HepG2 (cell line): ENCODE data around the gene TMEM144. TPM values are rescaled to one million over a fixed set of nuclear protein-coding genes. Genes with fewer than 3 reads are reported as not detected.

Experiments
- ATAC-seq: fragments of 200-7000 bp; cut with Tn5 transposase; 3 replicates; pipeline ENCODE4 v1.9.1; 2020; ENCODE audit warnings: mild to moderate bottlenecking, moderate library complexity
- BruUV-seq: library from RNA; stranded (reverse); fragments of 400-500 nt; replicated peaks from 2 replicates; lab custom pipeline; 2021; lab: Mats Ljungman, UMichigan
- CTCF ChIA-PET: fragments of 300-600 bp; formaldehyde crosslinking; extraction: SDS; loops from one replicate; lab custom pipeline; 2021; ENCODE audit warnings: low total read pairs, inconsistent platforms, low intra/inter-chr PET ratio; lab: Yijun Ruan, JAX
- POLR2A ChIA-PET: fragments of 350-600 bp; sonication (Branson Sonifier 250); formaldehyde crosslinking; loops from one replicate; lab custom pipeline; 2020; ENCODE audit warnings: antibody characterized with exemption, inconsistent platforms; lab: Yijun Ruan, JAX
- DNase-seq: peaks from one replicate; pipeline ENCODE4 v3.0.0-alpha.2; 2015; ENCODE audit warnings: low spot score
- FAIRE-seq: peaks from 3 replicates; lab custom pipeline; 2011; peaks lifted over from hg19 to GRCh38; lab: Jason Lieb, UNC
- H2AFZ ChIP-seq: one replicate; pipeline ENCODE4 v1.6.1; 2011; ENCODE audit warnings: low read length, inconsistent platforms
- H3K27ac ChIP-seq: fragments of 300-600 bp; 3 replicates; pipeline ENCODE4 v1.8.0; 2011; ENCODE audit warnings: mixed run types, mild to moderate bottlenecking, mixed read lengths, low read length, inconsistent platforms; ENCODE audit not compliant: insufficient read depth; ENCODE audit errors: extremely low read length
- H3K27me3 ChIP-seq, 2 experiments: fragments of 200-600 bp in 1 of 2; 2 replicates in 1 of 2; 3 replicates in 1 of 2; pipeline versions ENCODE4 v1.6.0 to v1.8.0; 2011; ENCODE audit warnings: low read length in 2 of 2, mild to moderate bottlenecking in 2 of 2, moderate library complexity in 2 of 2, inconsistent platforms in 1 of 2; ENCODE audit not compliant: insufficient read depth in 2 of 2, control insufficient read depth in 1 of 2
- H3K36me3 ChIP-seq, 2 experiments: fragments of 200-600 bp in 1 of 2; replicated peaks in 1 of 2; 2 replicates in 1 of 2; 3 replicates in 1 of 2; pipeline versions ENCODE4 v1.5.1 to v1.8.0; 2011; ENCODE audit warnings: low read length in 2 of 2, inconsistent platforms in 1 of 2; ENCODE audit not compliant: insufficient read depth in 2 of 2, control insufficient read depth in 1 of 2
- H3K4me1 ChIP-seq: 2 replicates; pipeline ENCODE4 v1.5.1; 2012; ENCODE audit warnings: low read length, inconsistent platforms; ENCODE audit not compliant: insufficient read depth
- H3K4me2 ChIP-seq: 2 replicates; pipeline ENCODE4 v1.6.0; 2011; ENCODE audit warnings: low read depth, low read length, inconsistent platforms
- H3K4me3 ChIP-seq, 3 experiments: fragments of 200-600 bp in 1 of 3; sonication (generic), shearing (Covaris generic) in 1 of 3; replicated peaks in 1 of 3; 2 replicates each; pipeline ENCODE4 v1.5.1; 2011 to 2016; ENCODE audit warnings: low read length in 3 of 3, inconsistent platforms in 2 of 3, low read depth in 2 of 3, mild to moderate bottlenecking in 2 of 3, control low read depth in 1 of 3, mixed read lengths in 1 of 3; ENCODE audit not compliant: insufficient read depth in 1 of 3
- H3K79me2 ChIP-seq: one replicate; pipeline ENCODE4 v1.6.1; 2011; ENCODE audit warnings: low read length, inconsistent platforms; ENCODE audit not compliant: insufficient read depth
- H3K9ac ChIP-seq: 2 replicates; pipeline ENCODE4 v1.6.0; 2011; ENCODE audit warnings: mild to moderate bottlenecking, low read depth, low read length, inconsistent platforms; ENCODE audit not compliant: insufficient read depth
- H3K9me3 ChIP-seq: 2 replicates; pipeline ENCODE4 v1.5.1; 2012; ENCODE audit warnings: mild to moderate bottlenecking, low read length
- H4K20me1 ChIP-seq: 2 replicates; pipeline ENCODE4 v1.6.0; 2011; ENCODE audit warnings: inconsistent platforms, mild to moderate bottlenecking, low read length, moderate library complexity; ENCODE audit not compliant: insufficient read depth
- FOXA3 ChIP-seq: IDR thresholded peaks from 2 replicates; pipeline ENCODE4 v1.6.1; 2016; ENCODE audit warnings: missing genetic modification reagents, missing compliant biosample characterization
- KLF11 ChIP-seq: IDR thresholded peaks from 2 replicates; pipeline ENCODE4 v1.6.1; 2016; ENCODE audit warnings: missing compliant biosample characterization
- MBNL3 ChIP-seq: fragments of 250-450 bp; sonication (Bioruptor Pico); conservative IDR thresholded peaks from 2 replicates; pipeline ENCODE4 v1.8.0; 2022; ENCODE audit warnings: mild to moderate bottlenecking, inconsistent platforms
- NCOA5 ChIP-seq: sonication (generic); formaldehyde crosslinking; IDR thresholded peaks from 2 replicates; pipeline ENCODE4 v1.4.0; 2020; ENCODE audit warnings: missing genetic modification reagents
- POLR2AphosphoS5 ChIP-seq: IDR thresholded peaks from 2 replicates; pipeline ENCODE4 v1.6.1; 2012; ENCODE audit warnings: low read depth, low read length
- RORA ChIP-seq: sonication (generic); formaldehyde crosslinking; IDR thresholded peaks from 2 replicates; pipeline ENCODE4 v1.5.0; 2020; ENCODE audit warnings: mild to moderate bottlenecking, missing genetic modification reagents, moderate library complexity
- SOX5 ChIP-seq: IDR thresholded peaks from 2 replicates; pipeline ENCODE4 v1.6.1; 2016; ENCODE audit warnings: borderline replicate concordance
- THAP11 ChIP-seq: IDR thresholded peaks from 2 replicates; pipeline ENCODE4 v1.6.1; 2016; ENCODE audit warnings: missing biosample characterization, missing genetic modification reagents
- ZNF577 ChIP-seq: sonication (generic); formaldehyde crosslinking; IDR thresholded peaks from 2 replicates; pipeline ENCODE4 v1.4.0; 2020; ENCODE audit warnings: mild to moderate bottlenecking, low read depth, missing genetic modification reagents, borderline replicate concordance
- ZNF652 ChIP-seq: IDR thresholded peaks from 2 replicates; pipeline ENCODE4 v1.6.1; 2016; ENCODE audit warnings: low read depth, borderline replicate concordance
- WGBS: methylation state at CpG from one replicate; pipeline ENCODE4 v1.1.6; 2017; ENCODE audit warnings: low lambda C conversion rate; 5-methylcytosine and 5-hydroxymethylcytosine counted together
- in situ Hi-C: cut with HindIII; loops from 2 replicates; pipeline ENCODE4 v1.10.0; 2017; ENCODE audit warnings: low pct_unique_long_range_greater_than_20kb; ENCODE audit not compliant: extremely low pct_ligation_motif_present
- intact Hi-C: fragments of 100-400 bp; cut with micrococcal nuclease; formaldehyde crosslinking; loops from one replicate; pipeline ENCODE4 v1.10.0; 2022; ENCODE audit not compliant: unreplicated experiment
- polyA plus RNA-seq, 8 experiments: library from polyadenylated mRNA; depleted of rRNA in 3 of 8; stranded (reverse) in 7 of 8; unstranded in 1 of 8; fragments of >200 nt; fragmentation: Illumina TruSeq in 4 of 8; extraction: Trizol in 4 of 8; gene quantifications; 2 replicates each; pipeline versions ENCODE4 v1.2.1 to v1.2.3, GENCODE V29; 2011 to 2016; ENCODE audit warnings: low read depth in 4 of 8, missing spikeins in 1 of 8, mixed read lengths in 1 of 8; ENCODE audit not compliant: insufficient read depth in 1 of 8
- total RNA-seq, 5 experiments: library from RNA; depleted of rRNA; stranded (reverse); fragments of >200 nt; fragmentation: Illumina TruSeq; extraction: Trizol; gene quantifications; 2 replicates each; pipeline ENCODE4 v1.2.3, GENCODE V29; 2016; ENCODE audit warnings: low read depth in 1 of 5
- TF ChIP-seq, protein P1 (sequence below): sonication (generic); formaldehyde crosslinking; IDR thresholded peaks from 2 replicates; pipeline ENCODE4 v1.8.0; 2022; ENCODE audit warnings: missing genetic modification reagents, mild to moderate bottlenecking, borderline replicate concordance
- TF ChIP-seq, protein P2 (sequence below): sonication (generic); formaldehyde crosslinking; IDR thresholded peaks from 2 replicates; pipeline ENCODE4 v1.4.0; 2020; ENCODE audit warnings: missing genetic modification reagents, borderline replicate concordance
- TF ChIP-seq, protein P3 (sequence below): sonication (generic); formaldehyde crosslinking; IDR thresholded peaks from 2 replicates; pipeline ENCODE4 v1.5.0; 2020; ENCODE audit warnings: missing genetic modification reagents, mild to moderate bottlenecking, borderline replicate concordance
- TF ChIP-seq, protein P4 (sequence below): sonication (generic); formaldehyde crosslinking; IDR thresholded peaks from 2 replicates; pipeline ENCODE4 v1.8.0; 2022; ENCODE audit warnings: mild to moderate bottlenecking, missing genetic modification reagents; ENCODE audit not compliant: insufficient replicate concordance
- TF ChIP-seq, protein P5 (sequence below): sonication (generic); formaldehyde crosslinking; conservative IDR thresholded peaks from 2 replicates; pipeline ENCODE4 v1.4.0; 2020; ENCODE audit warnings: missing genetic modification reagents

TMEM144 gene
- total and polyA plus RNA-seq, 2 of the 13 experiments (the other 11 are each of a cell fraction or from before 2014, with no cell fraction given) = 10.9 to 12.3 TPM

DNA sequence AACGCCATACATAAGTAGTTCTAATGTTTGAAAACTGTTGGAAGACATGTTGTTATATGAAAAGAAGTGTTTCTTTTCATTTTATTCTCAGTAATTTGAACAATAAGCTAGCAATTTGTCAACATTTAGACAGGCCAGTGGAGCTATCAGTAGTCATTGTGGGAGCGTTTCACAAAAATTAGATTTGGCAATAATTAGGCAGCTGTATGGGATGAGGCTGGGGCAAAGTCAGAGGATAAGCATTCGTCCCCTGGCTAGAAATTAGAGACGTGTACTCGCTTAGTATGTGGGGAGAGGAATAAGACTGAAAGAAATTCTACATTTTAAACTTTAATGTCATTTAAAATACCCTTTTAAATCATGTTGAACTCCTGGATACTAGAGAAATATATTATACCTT, 70.6 kb downstream of the TMEM144 start (continued):
- TF ChIP-seq, protein P1, sequence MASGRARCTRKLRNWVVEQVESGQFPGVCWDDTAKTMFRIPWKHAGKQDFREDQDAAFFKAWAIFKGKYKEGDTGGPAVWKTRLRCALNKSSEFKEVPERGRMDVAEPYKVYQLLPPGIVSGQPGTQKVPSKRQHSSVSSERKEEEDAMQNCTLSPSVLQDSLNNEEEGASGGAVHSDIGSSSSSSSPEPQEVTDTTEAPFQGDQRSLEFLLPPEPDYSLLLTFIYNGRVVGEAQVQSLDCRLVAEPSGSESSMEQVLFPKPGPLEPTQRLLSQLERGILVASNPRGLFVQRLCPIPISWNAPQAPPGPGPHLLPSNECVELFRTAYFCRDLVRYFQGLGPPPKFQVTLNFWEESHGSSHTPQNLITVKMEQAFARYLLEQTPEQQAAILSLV = no peak
- TF ChIP-seq, protein P2, sequence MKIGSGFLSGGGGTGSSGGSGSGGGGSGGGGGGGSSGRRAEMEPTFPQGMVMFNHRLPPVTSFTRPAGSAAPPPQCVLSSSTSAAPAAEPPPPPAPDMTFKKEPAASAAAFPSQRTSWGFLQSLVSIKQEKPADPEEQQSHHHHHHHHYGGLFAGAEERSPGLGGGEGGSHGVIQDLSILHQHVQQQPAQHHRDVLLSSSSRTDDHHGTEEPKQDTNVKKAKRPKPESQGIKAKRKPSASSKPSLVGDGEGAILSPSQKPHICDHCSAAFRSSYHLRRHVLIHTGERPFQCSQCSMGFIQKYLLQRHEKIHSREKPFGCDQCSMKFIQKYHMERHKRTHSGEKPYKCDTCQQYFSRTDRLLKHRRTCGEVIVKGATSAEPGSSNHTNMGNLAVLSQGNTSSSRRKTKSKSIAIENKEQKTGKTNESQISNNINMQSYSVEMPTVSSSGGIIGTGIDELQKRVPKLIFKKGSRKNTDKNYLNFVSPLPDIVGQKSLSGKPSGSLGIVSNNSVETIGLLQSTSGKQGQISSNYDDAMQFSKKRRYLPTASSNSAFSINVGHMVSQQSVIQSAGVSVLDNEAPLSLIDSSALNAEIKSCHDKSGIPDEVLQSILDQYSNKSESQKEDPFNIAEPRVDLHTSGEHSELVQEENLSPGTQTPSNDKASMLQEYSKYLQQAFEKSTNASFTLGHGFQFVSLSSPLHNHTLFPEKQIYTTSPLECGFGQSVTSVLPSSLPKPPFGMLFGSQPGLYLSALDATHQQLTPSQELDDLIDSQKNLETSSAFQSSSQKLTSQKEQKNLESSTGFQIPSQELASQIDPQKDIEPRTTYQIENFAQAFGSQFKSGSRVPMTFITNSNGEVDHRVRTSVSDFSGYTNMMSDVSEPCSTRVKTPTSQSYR (CRISPR knock-in tag) = no peak

DNA sequence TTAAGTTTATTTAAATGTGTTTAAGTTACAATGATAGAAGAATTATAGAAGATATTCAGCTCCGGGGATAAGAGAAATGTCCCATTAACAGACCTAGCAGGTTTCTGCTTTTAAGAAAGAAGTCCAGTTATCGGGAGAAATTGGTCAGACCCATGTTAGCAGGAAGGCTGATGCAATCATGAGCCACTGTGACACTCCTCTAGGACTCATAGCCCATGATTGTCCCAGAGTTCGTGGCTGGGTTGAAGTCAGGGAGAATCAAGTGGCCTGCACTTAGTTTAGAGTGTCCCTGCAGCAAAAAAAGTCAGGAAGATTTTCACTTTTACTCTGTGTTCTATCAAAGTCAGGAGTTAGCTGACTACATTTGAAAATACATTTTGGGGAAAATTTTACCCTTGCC, 72.0 kb downstream of the TMEM144 start:
- Histone ChIP-seq H3K4me1 (no peaks in the 10 kb centered on the region), H3K27me3 (no peaks in the 10 kb centered on the region; a peak in 1 of 5 replicates), H2AFZ (no peak overlapping the region), H3K4me3 (no peak overlapping the region), H3K79me2 (no peaks in the 10 kb centered on the region), H3K36me3 (no peaks in the 10 kb centered on the region), H3K4me2 (no peak overlapping the region), H3K9me3 (no peaks in the 10 kb centered on the region), H3K9ac (no peak overlapping the region), H3K27ac (no peak overlapping the region), H4K20me1 (no peaks in the 10 kb centered on the region)
- WGBS = 49% methylated on average over 3 of the region's 3 CpGs
- POLR2A ChIA-PET = no interaction called here
- ATAC-seq (no peak), DNase-seq (no peak), FAIRE-seq (no peak)
- in situ Hi-C loops (no loop called here), intact Hi-C loops (no loop called here)
- no TSS peak for BruUV-seq
- CTCF ChIA-PET = no interaction called here
- TF ChIP-seq POLR2AphosphoS5 (no peak), RORA (no peak), KLF11 (CRISPR knock-in tag) (no peak), ZNF652 (no peak), MBNL3 (CRISPR knock-in tag) (no peak), SOX5 (CRISPR knock-in tag) (no peak), THAP11 (CRISPR knock-in tag) (no peak), NCOA5 (CRISPR knock-in tag) (no peak), FOXA3 (no peak), ZNF577 (CRISPR knock-in tag) (no peak)
- TF ChIP-seq, protein P3, sequence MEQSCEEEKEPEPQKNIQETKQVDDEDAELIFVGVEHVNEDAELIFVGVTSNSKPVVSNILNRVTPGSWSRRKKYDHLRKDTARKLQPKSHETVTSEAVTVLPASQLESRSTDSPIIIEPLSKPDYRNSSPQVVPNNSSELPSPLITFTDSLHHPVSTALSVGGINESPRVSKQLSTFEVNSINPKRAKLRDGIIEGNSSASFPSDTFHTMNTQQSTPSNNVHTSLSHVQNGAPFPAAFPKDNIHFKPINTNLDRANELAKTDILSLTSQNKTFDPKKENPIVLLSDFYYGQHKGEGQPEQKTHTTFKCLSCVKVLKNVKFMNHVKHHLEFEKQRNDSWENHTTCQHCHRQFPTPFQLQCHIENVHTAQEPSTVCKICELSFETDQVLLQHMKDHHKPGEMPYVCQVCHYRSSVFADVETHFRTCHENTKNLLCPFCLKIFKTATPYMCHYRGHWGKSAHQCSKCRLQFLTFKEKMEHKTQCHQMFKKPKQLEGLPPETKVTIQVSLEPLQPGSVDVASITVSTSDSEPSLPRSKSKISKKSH (CRISPR knock-in tag) = no peak
- TF ChIP-seq, protein P4, sequence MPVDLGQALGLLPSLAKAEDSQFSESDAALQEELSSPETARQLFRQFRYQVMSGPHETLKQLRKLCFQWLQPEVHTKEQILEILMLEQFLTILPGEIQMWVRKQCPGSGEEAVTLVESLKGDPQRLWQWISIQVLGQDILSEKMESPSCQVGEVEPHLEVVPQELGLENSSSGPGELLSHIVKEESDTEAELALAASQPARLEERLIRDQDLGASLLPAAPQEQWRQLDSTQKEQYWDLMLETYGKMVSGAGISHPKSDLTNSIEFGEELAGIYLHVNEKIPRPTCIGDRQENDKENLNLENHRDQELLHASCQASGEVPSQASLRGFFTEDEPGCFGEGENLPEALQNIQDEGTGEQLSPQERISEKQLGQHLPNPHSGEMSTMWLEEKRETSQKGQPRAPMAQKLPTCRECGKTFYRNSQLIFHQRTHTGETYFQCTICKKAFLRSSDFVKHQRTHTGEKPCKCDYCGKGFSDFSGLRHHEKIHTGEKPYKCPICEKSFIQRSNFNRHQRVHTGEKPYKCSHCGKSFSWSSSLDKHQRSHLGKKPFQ = no peak
- TF ChIP-seq, protein P5, sequence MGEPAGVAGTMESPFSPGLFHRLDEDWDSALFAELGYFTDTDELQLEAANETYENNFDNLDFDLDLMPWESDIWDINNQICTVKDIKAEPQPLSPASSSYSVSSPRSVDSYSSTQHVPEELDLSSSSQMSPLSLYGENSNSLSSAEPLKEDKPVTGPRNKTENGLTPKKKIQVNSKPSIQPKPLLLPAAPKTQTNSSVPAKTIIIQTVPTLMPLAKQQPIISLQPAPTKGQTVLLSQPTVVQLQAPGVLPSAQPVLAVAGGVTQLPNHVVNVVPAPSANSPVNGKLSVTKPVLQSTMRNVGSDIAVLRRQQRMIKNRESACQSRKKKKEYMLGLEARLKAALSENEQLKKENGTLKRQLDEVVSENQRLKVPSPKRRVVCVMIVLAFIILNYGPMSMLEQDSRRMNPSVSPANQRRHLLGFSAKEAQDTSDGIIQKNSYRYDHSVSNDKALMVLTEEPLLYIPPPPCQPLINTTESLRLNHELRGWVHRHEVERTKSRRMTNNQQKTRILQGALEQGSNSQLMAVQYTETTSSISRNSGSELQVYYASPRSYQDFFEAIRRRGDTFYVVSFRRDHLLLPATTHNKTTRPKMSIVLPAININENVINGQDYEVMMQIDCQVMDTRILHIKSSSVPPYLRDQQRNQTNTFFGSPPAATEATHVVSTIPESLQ (CRISPR knock-in tag) = no peak
